ENCODE data around the gene CREB3L2. TPM values are rescaled to one million over a fixed set of nuclear protein-coding genes. Genes with fewer than 3 reads are reported as not detected.

The CREB3L2 gene
- total and polyA plus RNA-seq, 2 donors (not counting 1 experiment from before 2014, with no cell fraction given), result 13.8 to 25.1 TPM

DNA sequence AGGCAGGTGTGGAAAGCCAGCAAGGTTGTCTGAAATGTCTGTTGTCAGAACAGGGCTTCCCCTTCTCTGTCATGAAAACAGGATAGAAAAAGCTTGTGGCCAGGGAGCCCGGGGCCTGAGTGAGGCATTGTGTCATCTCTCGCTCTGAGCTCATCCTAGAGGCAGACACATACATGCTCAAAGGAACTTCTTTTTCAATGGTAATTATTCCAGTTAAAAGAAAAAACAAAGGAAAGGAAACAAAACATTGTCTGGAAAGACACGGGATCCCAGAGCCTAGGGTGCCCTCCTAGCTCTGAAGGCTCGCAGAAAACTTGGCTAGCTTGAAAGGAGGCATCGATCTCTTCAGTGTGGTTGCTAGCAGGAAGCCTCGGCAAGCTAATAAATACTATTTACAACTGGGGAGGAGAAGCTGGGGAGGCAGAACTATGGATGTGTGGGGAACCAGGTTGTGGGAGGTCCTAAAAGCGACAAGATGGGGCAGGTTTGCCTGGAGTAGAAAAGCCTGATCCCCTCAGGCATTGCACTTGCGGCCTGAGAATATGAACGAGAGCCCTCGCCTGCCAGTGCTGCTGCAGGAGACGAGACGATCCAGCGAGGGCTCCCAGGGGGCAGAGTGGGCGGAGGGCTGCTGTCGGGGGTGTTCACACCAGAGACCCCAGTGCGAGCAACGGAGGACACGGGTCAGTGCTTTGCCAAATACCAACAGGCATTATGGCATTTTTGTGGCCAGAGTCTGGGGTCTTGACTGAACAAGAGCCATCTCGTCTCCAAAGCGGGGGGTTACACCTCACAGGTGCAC is 122.3 kb downstream of the CREB3L2 start:
- ATAC-seq (ENCODE audit: low read depth) (no peak), DNase-seq (no peak)
- no peak overlapping the region for H3K27ac ChIP-seq (ENCODE audit: low read length in 2 of 2)
- H4K20me1 ChIP-seq (ENCODE audit: control insufficient read depth, insufficient read depth, low read length, poor library complexity, severe bottlenecking), result no peaks in the 10 kb centered on the region
- no peak overlapping the region for H2AFZ ChIP-seq (ENCODE audit: insufficient read depth, low read depth, low read length, poor library complexity, severe bottlenecking)
- Mint-ChIP-seq H3K4me1 (no peaks in the 10 kb centered on the region), H3K4me3 (no peak overlapping the region), H3K27me3 (no peaks in the 10 kb centered on the region), H3K9me3 (ENCODE audit: insufficient read depth) (no peaks in the 10 kb centered on the region), H3K27ac (no peak overlapping the region)
- peaks cover 0 to 7% (median 0%) of the 10 kb centered on the region in 3 donors for H3K9me3 ChIP-seq (ENCODE audit: control extremely low read depth in 1 of 3, control insufficient read depth in 2 of 3, insufficient read depth in 1 of 3, low read length in 2 of 3)
- TF ChIP-seq EZH2 (IDR thresholded peaks at IDR 0.05; ENCODE audit: borderline replicate concordance, insufficient read depth, low read depth, low read length, poor library complexity, severe bottlenecking) (no peak), CTCF (IDR thresholded peaks at IDR 0.05) (no peak)
- H3K4me2 ChIP-seq (replicated peaks; ENCODE audit: low read depth, low read length, poor library complexity, severe bottlenecking), result no peak overlapping the region
- H3K36me3 ChIP-seq (replicated peaks in 1 of 2; ENCODE audit: control extremely low read depth in 1 of 2, control insufficient read depth in 1 of 2, extremely low read depth in 1 of 2, insufficient read depth in 2 of 2, low read length in 1 of 2), result peaks cover 2 to 65% of the 10 kb centered on the region in 2 experiments
- 97% methylated on average over 14 of the region's 20 CpGs for WGBS (ENCODE audit: insufficient coverage)
- POLR2A ChIA-PET, result no interaction called here
- no peaks in the 10 kb centered on the region for H3K27me3 ChIP-seq (replicated peaks in 1 of 4; ENCODE audit: control extremely low read depth in 1 of 4, control insufficient read depth in 3 of 4, insufficient read depth in 4 of 4, low read length in 3 of 4)
- intact Hi-C loops (cut with micrococcal nuclease), result no loop called here
- no peak overlapping the region for H3K4me3 ChIP-seq (ENCODE audit: control extremely low read depth in 1 of 5, extremely low read depth in 1 of 5, insufficient read depth in 1 of 5, low read depth in 2 of 5, low read length in 4 of 5)
- no peak overlapping the region for H3K9ac ChIP-seq (ENCODE audit: low read length)
- H3K79me2 ChIP-seq (ENCODE audit: control insufficient read depth, insufficient read depth, low read length), result no peaks in the 10 kb centered on the region
- CTCF ChIA-PET, result no interaction called here
- no peaks in the 10 kb centered on the region for H3K4me1 ChIP-seq (ENCODE audit: control insufficient read depth in 2 of 2, insufficient read depth in 2 of 2, low read length in 2 of 2)

GRCh38 chr7:137878333-137878961 is 123.4 kb downstream of the CREB3L2 start:
- ChIA-PET POLR2A (no interaction called here), CTCF (no interaction called here)
- no peak overlapping the region for H2AFZ ChIP-seq (ENCODE audit: insufficient read depth, low read depth, low read length, poor library complexity, severe bottlenecking)
- intact Hi-C loops (cut with micrococcal nuclease), result no loop called here
- Mint-ChIP-seq H3K4me1 (no peaks in the 10 kb centered on the region), H3K27ac (no peak overlapping the region), H3K27me3 (no peaks in the 10 kb centered on the region), H3K4me3 (no peak overlapping the region), H3K9me3 (ENCODE audit: insufficient read depth) (no peaks in the 10 kb centered on the region)
- H4K20me1 ChIP-seq (ENCODE audit: control insufficient read depth, insufficient read depth, low read length, poor library complexity, severe bottlenecking), result no peaks in the 10 kb centered on the region
- DNase-seq (no peak), ATAC-seq (ENCODE audit: low read depth) (no peak)
- H3K36me3 ChIP-seq (replicated peaks in 1 of 2; ENCODE audit: control extremely low read depth in 1 of 2, control insufficient read depth in 1 of 2, extremely low read depth in 1 of 2, insufficient read depth in 2 of 2, low read length in 1 of 2), result peaks cover 0 to 63% of the 10 kb centered on the region in 2 experiments
- H3K4me2 ChIP-seq (replicated peaks; ENCODE audit: low read depth, low read length, poor library complexity, severe bottlenecking), result no peak overlapping the region
- WGBS (ENCODE audit: insufficient coverage), result 95% methylated on average over 5 of the region's 8 CpGs
- no peak for TF ChIP-seq EZH2 (IDR thresholded peaks at IDR 0.05; ENCODE audit: borderline replicate concordance, insufficient read depth, low read depth, low read length, poor library complexity, severe bottlenecking)
- TF ChIP-seq CTCF (IDR thresholded peaks at IDR 0.05), result no peak
- no peak overlapping the region for H3K27ac ChIP-seq (ENCODE audit: low read length in 2 of 2)
- H3K9ac ChIP-seq (ENCODE audit: low read length), result no peak overlapping the region
- H3K4me3 ChIP-seq (ENCODE audit: control extremely low read depth in 1 of 5, extremely low read depth in 1 of 5, insufficient read depth in 1 of 5, low read depth in 2 of 5, low read length in 4 of 5), result no peak overlapping the region
- H3K79me2 ChIP-seq (ENCODE audit: control insufficient read depth, insufficient read depth, low read length), result no peaks in the 10 kb centered on the region
- H3K4me1 ChIP-seq (ENCODE audit: control insufficient read depth in 2 of 2, insufficient read depth in 2 of 2, low read length in 2 of 2), result no peaks in the 10 kb centered on the region
- peaks cover 0 to 7% (median 0%) of the 10 kb centered on the region in 3 donors for H3K9me3 ChIP-seq (ENCODE audit: control extremely low read depth in 1 of 3, control insufficient read depth in 2 of 3, insufficient read depth in 1 of 3, low read length in 2 of 3)
- no peaks in the 10 kb centered on the region for H3K27me3 ChIP-seq (replicated peaks in 1 of 4; ENCODE audit: control extremely low read depth in 1 of 4, control insufficient read depth in 3 of 4, insufficient read depth in 4 of 4, low read length in 3 of 4)

All from B cell (primary cell).